ENCODE results near the gene FADS1. TPM values are rescaled to one million over a fixed set of nuclear protein-coding genes. Genes with fewer than 3 reads are reported as not detected.
A peak's percentile ranks its signal among the peaks of the same experiment; 100 is the strongest.

FADS1 gene
- total and polyA plus RNA-seq, 8 donors, result 1.8 to 56.5 (median 11.7) TPM; not detected in 1

DNA sequence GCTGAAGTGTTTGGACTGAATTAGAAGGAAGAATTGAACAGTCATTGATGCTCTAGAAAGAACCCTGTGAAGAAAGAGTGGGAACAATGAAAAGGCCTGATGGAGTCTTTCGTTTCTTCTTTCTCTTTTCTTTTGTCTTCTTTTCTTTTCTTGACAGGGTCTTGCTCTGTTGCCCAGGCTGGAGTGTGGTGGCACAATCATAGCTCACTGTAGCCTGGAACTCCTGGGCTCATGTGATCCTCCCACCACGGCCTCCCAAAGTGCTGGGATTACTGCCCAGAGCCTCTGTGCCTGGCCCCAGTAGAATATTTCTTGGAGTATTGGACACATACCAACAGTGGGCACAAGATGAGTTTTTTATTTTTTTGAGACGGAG is 23.0 kb downstream of the FADS1 start:
- Histone ChIP-seq H3K27me3 (no peaks in the 10 kb centered on the region), H3K36me3 (peaks cover 19 to 31% (median 29%) of the 10 kb centered on the region in 4 donors), H3K4me3 (peak overlapping the region in 2 of 4 donors; percentile 54 to 93), H3K4me1 (peaks cover 28 to 54% (median 42%) of the 10 kb centered on the region in 4 donors), H3K9me3 (no peaks in the 10 kb centered on the region), H3K27ac (no peak overlapping the region)
- DNase-seq, result no peak
- 45 to 59% (median 54%) methylated on average over 3 of the region's 3 CpGs for WGBS, 5 donors
- TF ChIP-seq, protein P1, sequence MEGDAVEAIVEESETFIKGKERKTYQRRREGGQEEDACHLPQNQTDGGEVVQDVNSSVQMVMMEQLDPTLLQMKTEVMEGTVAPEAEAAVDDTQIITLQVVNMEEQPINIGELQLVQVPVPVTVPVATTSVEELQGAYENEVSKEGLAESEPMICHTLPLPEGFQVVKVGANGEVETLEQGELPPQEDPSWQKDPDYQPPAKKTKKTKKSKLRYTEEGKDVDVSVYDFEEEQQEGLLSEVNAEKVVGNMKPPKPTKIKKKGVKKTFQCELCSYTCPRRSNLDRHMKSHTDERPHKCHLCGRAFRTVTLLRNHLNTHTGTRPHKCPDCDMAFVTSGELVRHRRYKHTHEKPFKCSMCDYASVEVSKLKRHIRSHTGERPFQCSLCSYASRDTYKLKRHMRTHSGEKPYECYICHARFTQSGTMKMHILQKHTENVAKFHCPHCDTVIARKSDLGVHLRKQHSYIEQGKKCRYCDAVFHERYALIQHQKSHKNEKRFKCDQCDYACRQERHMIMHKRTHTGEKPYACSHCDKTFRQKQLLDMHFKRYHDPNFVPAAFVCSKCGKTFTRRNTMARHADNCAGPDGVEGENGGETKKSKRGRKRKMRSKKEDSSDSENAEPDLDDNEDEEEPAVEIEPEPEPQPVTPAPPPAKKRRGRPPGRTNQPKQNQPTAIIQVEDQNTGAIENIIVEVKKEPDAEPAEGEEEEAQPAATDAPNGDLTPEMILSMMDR (IDR thresholded peaks at IDR 0.05), result no peak
- TF ChIP-seq POLR2AphosphoS5 (IDR thresholded peaks at IDR 0.05) (no peak), POLR2A (IDR thresholded peaks at IDR 0.05) (no peak), EP300 (IDR thresholded peaks at IDR 0.05) (no peak)
- intact Hi-C loops (cut with DNase I; ENCODE audit: low total_unique reads), result no loop called here

DNA sequence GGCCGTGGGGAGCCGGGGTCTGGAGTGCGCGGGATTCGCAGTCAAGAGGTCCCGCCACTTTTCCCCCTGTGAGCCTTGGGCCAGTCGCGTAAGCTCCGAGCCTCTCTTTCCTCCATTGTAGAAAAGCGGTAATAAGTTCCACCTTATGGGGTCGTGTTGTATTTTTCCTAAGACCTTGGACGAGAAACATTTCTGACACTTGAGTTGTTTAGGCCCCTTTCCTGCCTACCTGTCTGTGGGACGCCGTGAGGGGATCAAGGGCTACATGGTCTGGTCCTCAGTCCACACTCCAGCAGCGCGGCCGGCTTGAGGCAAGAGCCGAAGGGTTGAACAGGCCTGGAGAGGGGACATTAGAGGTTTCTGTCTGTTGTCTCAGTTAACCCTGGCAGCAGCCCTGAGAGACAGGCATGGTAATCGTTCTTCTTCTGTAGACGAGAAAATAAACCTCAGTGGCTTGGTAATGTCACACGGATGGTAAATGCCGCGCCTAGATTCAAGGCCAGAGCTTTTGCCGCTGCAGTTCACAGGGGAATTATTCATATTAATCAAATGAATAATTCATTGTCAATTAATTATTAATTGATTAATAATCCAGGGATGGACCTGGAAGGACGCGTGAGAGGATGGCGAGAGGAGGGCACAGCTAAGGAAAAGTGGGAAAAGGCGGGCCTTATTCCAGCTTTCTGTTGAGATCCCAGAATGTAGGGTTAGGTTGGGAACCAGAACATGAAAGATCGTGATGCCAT is 23.5 kb downstream of the FADS1 start:
- Histone ChIP-seq H3K4me3 (peak overlapping the region; percentile 54 to 93 (median 78)), H3K4me1 (peaks cover 28 to 60% (median 44%) of the 10 kb centered on the region in 4 donors), H3K9me3 (no peaks in the 10 kb centered on the region), H3K27me3 (no peaks in the 10 kb centered on the region), H3K36me3 (peaks cover 24 to 37% (median 35%) of the 10 kb centered on the region in 4 donors), H3K27ac (peak overlapping the region; percentile 94 to 98 (median 96))
- intact Hi-C loops (cut with DNase I; ENCODE audit: low total_unique reads), result no loop called here
- no peak for DNase-seq
- TF ChIP-seq EP300 (IDR thresholded peaks at IDR 0.05), result no peak
- TF ChIP-seq, protein P1 (IDR thresholded peaks at IDR 0.05), result no peak
- 1 to 4% (median 2%) methylated on average over 21 to 29 of the region's 29 CpGs for WGBS, 5 donors

DNA sequence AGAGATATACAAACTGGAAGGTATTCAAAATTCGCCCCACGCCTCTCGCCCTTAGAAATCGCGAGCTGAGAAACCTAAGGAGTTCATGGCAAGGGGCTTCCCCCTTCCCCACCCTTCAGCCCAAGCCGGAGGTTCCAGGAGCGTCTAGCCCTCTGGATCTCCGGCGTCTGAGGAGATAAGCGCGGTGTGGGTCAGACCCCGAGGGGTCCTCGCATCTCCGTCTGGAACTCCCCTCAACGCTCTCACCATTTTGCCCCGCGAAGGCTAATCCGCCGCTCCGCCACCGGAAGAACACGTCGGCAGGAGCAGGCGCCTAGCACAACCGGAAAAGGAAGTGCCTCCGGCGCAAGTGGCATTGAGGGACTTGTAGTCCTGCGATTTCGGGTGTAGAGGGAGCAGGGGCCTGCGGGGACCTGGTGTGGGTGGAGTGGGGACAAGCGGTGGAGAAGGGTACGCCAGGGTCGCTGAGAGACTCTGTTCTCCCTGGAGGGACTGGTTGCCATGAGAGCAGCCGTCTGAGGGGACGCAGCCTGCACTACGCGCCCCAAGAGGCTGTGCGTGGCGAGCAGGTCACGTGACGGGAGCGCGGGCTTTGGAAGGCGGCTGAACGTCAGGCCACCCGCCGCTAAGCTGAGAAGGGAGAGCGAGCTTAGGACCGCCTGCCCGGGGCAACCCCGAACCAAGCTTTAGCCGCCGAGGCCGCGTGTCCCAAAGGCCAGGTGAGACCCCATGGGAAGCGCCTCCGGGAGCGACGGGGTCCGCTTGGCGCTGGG is 24.3 kb downstream of the FADS1 start, which contains the start of the genes FEN1 and TMEM258:
Gene FEN1, plus strand, starts transcription at position 602 of the 773 bp plus-strand sequence. CDS start 2,451 bp downstream, outside the sequence.
Gene TMEM258, minus strand, starts transcription at position 290 of the 773 bp plus-strand sequence. Its CDS starts 41 bp downstream, at position 249.
- Histone ChIP-seq H3K4me1 (peaks cover 24 to 62% (median 45%) of the 10 kb centered on the region in 4 donors), H3K4me3 (peak within 1 kb of the TSS; percentile 54 to 93 (median 78)), H3K36me3 (peaks cover 28 to 44% (median 42%) of the 10 kb centered on the region in 4 donors), H3K27me3 (no peaks in the 10 kb centered on the region), H3K9me3 (no peaks in the 10 kb centered on the region), H3K27ac (peak within 1 kb of the TSS; percentile 94 to 98 (median 96))
- DNase-seq, result peak; percentile 89 to 97
- intact Hi-C loops (cut with DNase I; ENCODE audit: low total_unique reads), result no loop called here
- TF ChIP-seq EP300 (IDR thresholded peaks at IDR 0.05), result peak; percentile 25
- TF ChIP-seq POLR2A (IDR thresholded peaks at IDR 0.05), result peak in 1 of 4 donors; percentile 69
- peak; percentile 84 to 96 (median 93) for TF ChIP-seq POLR2AphosphoS5 (IDR thresholded peaks at IDR 0.05)
- TF ChIP-seq, protein P1 (IDR thresholded peaks at IDR 0.05), result no peak
- WGBS, 5 donors, result 0 to 1% (median 0%) methylated on average over 37 to 61 of the region's 61 CpGs

DNA sequence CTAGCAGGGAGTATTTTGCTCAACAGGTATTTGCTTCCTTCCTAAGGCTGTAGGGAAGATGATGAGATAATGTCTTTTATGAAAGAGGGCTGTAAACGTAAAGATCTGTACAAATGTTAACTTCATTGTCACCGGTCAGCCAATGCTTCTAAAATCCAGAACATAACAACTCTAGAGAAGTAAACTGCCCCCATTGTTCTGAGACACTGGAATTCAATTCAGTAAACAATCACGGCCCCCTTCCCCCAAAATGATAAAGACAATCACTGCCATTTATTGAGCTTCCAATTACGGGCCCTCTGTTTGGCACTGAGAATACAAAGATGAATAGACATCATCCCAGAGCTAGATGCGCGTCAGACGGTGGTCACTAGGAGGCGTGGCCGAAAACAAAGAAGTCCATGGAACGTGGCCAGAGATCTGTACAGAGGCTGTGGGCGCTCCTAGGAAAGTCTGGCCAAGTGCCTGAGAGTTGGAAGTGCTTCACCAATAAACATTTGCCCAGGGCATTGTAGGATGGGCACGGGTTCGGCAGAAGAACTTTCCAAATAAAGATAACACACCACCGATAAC is 25.0 kb downstream of the FADS1 start:
- Histone ChIP-seq H3K4me1 (peaks cover 19 to 57% (median 42%) of the 10 kb centered on the region in 4 donors), H3K27ac (peak overlapping the region; percentile 94 to 98 (median 96)), H3K36me3 (peaks cover 35 to 51% (median 49%) of the 10 kb centered on the region in 4 donors), H3K27me3 (no peaks in the 10 kb centered on the region), H3K9me3 (no peaks in the 10 kb centered on the region), H3K4me3 (peak overlapping the region; percentile 54 to 93 (median 78))
- 2 to 5% (median 3%) methylated on average over 14 of the region's 14 CpGs for WGBS, 5 donors
- intact Hi-C loops (cut with DNase I; ENCODE audit: low total_unique reads), result no loop called here
- TF ChIP-seq, protein P1 (IDR thresholded peaks at IDR 0.05), result no peak
- no peak for TF ChIP-seq POLR2A (IDR thresholded peaks at IDR 0.05)
- TF ChIP-seq EP300 (IDR thresholded peaks at IDR 0.05), result no peak
- peak in 1 of 3 donors; percentile 18 for TF ChIP-seq POLR2AphosphoS5 (IDR thresholded peaks at IDR 0.05)
- DNase-seq, result peak; percentile 76 to 96

Data from stomach (tissue), 9 donors.